Upper lobe of left lung (tissue), 4 donors: Measurements from ENCODE around the gene NIM1K.

Source experiments
- CTCF ChIP-seq, 6 experiments: fragments of 450-650 bp in 4 of 6; fragments of 200-600 bp in 2 of 6; sonication (generic) in 2 of 6; IDR thresholded peaks; one replicate each; pipeline ENCODE4 v1.5.1; 2016 to 2019; ENCODE audit warnings: antibody characterized with exemption in 6 of 6
- EP300 ChIP-seq, 4 donors: sonication (generic); formaldehyde crosslinking; IDR thresholded peaks; one replicate each; pipeline ENCODE4 v1.5.1; 2017; ENCODE audit warnings: antibody characterized with exemption in 4 of 4, control low read depth in 2 of 4
- POLR2A ChIP-seq, 4 donors: fragments of 450-650 bp; IDR thresholded peaks; one replicate each; pipeline ENCODE4 v1.5.1; 2016 to 2017; ENCODE audit warnings: antibody characterized with exemption in 4 of 4, mild to moderate bottlenecking in 2 of 4

GRCh38 chr5:43213951-43214350, 21.9 kb downstream of the NIM1K start:
- TF ChIP-seq POLR2A (IDR thresholded peaks at IDR 0.05) (no peak), CTCF (IDR thresholded peaks at IDR 0.05) (no peak), EP300 (IDR thresholded peaks at IDR 0.05) (no peak)
